NB4 (cell line): ENCODE measurements around the gene OOSP4A.

Experiments
- POLR2A ChIP-seq: IDR thresholded peaks from 2 replicates; pipeline ENCODE4 v1.6.1; 2011; ENCODE audit warnings: mild to moderate bottlenecking; ENCODE audit not compliant: insufficient read length; ENCODE audit errors: extremely low read depth
- TF ChIP-seq, protein P1 (sequence below): IDR thresholded peaks from 2 replicates; pipeline ENCODE4 v1.6.1; 2011; ENCODE audit warnings: low read depth, low read length

DNA sequence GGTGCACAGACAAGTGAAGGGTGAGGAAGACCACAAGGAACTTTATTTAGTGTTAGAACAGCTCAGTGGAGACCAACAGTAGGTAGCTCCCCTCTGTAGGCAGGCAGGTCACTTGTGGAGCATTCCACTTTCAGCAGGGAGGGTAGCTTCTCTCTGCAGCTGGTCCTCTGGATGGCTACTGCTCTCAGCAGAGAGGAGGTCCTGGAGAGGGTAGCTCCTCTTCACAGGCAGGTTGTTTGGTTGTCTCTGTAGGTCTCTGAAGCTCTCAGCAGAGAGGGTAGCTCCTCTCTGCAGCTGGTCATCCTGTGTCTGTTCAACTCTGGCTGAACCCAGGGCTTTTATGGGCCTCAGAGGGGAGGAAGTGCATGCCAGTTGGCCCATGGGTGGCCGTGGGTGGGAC is 32.1 kb upstream of the OOSP4A start:
- TF ChIP-seq, protein P1, sequence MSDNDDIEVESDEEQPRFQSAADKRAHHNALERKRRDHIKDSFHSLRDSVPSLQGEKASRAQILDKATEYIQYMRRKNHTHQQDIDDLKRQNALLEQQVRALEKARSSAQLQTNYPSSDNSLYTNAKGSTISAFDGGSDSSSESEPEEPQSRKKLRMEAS = no peak
- TF ChIP-seq POLR2A = no peak
